Measurements from ENCODE around the gene SEZ6. TPM values are rescaled to one million over a fixed set of nuclear protein-coding genes. Genes with fewer than 3 reads are reported as not detected.
A peak's percentile ranks its signal among the peaks of the same experiment; 100 is the strongest.
"Not testable (repeated sequence)": the region's sequence is repeated elsewhere in the genome, so short reads cannot be mapped to it uniquely, and the experiment has no call there.

The SEZ6 gene
- total RNA-seq, 1 experiment from 2014 or later, result not detected

DNA sequence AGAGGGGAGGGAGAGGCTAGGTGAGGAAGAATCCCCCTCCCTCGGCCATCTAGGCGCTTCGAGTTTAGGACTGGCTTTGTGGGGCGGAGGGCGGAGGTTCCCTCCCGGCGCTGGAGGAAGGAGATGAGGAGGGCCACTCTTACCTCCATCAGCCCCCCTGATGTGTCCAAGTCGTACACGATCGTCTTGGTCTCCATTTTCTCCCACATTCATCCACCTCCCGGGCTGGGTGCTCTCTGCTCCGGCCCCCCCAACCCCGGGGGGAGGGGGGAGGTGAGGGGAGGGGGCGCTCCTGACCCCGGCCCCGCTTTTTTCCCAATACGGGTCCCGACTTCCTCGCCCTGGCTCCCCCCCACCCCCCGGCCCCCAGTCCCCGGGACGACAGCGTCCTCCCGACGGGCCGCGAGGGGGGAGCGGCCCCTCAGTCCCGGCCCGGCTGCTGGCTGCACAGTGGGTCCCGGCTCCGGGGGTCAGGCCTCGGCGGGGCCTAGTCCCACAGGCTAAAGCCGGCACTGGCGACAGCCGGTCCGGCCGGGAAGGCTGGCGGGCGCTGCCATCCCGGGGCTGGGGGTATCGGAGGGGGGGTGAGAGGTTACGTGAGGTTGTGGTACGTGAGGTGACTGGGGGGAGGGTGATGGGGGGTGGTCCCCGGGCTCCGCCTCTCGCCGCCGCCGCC lies 54.9 kb downstream of the SEZ6 start:
- DNase-seq (ENCODE audit: low read depth), result no peak
- in situ Hi-C loops (cut with HindIII; ENCODE audit: low pct_unique_long_range_greater_than_20kb, low sequenced_read_pairs), result no loop called here

DNA sequence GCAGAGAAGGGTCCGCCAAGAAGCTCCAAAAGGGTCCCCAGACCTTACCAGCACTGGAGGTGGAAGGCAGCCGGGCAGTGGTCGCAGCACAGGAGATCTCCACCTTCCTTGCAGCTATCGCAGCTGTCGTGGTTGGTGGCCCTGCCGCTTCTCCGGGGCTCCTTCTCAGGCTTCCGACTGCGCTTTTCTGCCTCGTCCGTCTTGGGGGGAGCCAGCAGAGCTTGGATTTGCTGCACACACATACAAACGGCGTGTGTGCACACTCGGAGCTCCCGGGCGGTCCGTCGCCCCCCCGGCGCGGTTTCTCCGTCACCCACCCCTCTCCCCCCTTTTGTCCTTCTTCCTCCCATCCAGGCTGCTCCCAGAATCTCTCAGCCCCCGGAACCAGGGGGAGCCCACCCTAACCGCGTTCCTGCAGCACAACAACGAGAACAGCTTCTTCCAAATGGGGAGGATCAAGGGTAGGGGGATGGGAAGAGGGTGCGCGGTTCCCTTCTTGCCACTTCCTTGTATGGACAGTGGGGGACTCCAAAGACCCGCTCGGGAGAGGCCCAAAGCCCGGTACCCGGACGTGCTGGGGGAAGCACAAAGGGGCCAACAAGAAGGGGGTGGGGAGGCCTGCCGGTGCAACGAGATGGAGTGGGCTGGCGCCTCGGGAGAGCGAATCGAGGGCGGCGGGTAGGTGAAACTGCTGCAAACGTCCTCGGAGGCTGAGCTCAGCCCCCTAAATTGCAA lies 55.6 kb downstream of the SEZ6 start:
- peak; percentile 46 for DNase-seq (ENCODE audit: low read depth)
- in situ Hi-C loops (cut with HindIII; ENCODE audit: low pct_unique_long_range_greater_than_20kb, low sequenced_read_pairs), result no loop called here

DNA sequence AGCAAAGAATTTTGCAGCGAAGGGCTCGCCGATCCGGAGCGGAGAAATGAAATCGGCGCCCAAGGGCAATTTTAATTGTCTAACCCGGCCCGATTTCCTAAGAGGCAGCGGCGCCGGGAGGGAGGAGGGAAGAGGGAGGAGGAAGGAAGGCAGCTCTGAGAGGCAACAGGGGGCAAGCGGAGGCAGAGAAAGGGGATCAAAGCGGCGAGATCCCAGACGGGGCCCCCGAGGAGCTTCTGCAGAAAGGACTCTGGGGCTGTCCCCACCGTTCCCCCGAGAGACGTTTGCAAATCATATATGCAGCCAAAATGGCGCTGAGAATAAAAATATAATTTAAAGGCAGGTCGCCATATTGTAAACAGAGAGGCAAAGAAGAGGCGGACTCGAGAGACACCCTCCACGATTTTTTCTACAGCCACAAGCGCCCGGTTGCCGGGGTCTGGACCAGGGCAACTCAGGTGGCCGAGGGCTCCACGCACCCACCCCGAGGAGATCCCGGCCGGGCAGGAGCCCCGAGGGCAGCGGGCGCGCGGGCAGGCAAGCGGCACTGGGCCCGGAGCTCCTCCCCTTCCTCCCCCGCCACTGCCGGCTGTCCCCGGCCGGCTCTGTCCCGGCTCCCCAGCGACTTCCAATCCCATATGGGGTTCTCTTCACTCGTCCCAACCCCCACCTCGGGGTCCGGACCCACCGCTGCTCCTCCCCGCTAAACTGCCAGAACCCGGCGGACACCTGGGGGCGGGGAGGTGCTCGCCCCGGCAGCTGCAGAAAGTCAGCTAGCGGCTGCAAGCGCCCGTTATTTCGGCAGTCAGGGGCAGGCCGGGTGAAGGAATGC lies 56.4 kb downstream of the SEZ6 start:
- in situ Hi-C loops (cut with HindIII; ENCODE audit: low pct_unique_long_range_greater_than_20kb, low sequenced_read_pairs), result no loop called here
- DNase-seq (ENCODE audit: low read depth), result peak; percentile 74

DNA sequence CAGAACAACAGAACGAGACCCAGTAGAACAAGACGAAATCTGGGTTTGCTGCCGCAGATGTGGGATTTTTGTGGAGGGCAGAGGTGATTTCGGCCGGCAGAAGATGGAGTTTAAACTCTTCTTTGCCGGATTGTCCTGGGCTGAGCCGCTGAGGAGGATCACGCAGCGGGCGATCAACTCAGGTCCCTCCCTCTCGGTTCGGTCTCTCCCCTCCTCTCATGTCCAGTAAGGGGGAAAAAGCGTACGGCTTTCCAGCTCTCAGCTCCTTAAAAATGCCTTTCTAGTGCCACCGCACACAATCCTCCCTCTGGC lies 57.0 kb downstream of the SEZ6 start:
- no peak for DNase-seq (ENCODE audit: low read depth)
- in situ Hi-C loops (cut with HindIII; ENCODE audit: low pct_unique_long_range_greater_than_20kb, low sequenced_read_pairs), result no loop called here

DNA sequence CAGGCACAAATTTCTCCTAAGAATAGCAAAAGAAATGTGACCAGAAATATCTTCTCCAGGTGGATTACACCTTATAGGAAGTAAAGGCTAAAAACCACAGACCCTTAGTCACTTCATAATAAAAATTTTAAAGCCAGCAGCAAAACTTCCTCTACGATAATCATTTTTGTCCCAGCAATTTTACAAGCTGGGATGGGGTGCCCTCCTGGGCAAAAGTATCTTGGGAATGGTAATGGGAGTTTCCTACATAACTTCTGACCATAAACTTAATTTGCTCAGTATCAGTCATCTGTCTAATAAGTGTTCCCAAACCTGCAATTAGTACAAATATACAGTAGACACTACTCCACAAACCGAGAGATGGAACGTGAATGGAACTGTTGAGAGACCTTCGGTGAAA lies 57.5 kb downstream of the SEZ6 start:
- DNase-seq (ENCODE audit: low read depth), result no peak
- in situ Hi-C loops (cut with HindIII; ENCODE audit: low pct_unique_long_range_greater_than_20kb, low sequenced_read_pairs), result no loop called here

DNA sequence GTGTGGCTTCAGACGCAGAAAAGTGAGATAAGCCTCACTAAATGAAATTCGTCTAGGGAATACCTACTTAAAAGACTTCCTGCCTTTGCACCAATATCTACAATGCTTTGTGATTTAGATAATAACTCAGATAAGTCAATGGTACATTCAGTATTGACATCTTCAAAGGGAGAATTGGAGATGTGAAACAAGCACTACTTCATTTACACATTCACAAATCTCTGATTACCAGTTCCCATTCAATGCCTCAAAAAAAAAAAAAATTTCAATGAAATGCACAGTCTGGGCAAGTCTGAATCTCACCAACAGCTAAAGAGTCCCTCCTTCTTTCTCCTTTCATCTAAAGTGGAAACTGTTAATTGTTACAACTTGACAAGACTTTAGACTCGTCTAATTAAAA lies 58.2 kb downstream of the SEZ6 start:
- no peak for DNase-seq (ENCODE audit: low read depth)
- in situ Hi-C loops (cut with HindIII; ENCODE audit: low pct_unique_long_range_greater_than_20kb, low sequenced_read_pairs), result no loop called here

DNA sequence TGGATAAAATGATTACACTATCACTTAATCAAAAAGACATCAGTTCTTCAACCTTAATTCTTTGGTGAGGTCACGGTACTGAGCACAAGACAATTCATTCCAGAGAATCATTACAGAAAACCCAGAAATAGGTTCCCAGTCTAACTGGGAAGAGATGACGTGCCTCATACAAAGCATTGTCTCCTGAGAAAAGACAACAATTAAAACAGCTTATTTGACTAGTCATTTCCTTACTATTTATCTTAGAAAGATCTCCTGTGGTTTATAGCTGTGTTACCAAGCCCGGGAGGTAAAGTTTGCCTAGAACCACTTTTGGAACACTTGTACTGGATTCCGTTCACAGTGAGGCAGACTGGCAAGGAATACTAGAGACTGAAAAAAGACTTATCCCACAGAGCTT lies 59.6 kb downstream of the SEZ6 start:
- DNase-seq (ENCODE audit: low read depth), result peak; percentile 16
- in situ Hi-C loops (cut with HindIII; ENCODE audit: low pct_unique_long_range_greater_than_20kb, low sequenced_read_pairs), result no loop called here

DNA sequence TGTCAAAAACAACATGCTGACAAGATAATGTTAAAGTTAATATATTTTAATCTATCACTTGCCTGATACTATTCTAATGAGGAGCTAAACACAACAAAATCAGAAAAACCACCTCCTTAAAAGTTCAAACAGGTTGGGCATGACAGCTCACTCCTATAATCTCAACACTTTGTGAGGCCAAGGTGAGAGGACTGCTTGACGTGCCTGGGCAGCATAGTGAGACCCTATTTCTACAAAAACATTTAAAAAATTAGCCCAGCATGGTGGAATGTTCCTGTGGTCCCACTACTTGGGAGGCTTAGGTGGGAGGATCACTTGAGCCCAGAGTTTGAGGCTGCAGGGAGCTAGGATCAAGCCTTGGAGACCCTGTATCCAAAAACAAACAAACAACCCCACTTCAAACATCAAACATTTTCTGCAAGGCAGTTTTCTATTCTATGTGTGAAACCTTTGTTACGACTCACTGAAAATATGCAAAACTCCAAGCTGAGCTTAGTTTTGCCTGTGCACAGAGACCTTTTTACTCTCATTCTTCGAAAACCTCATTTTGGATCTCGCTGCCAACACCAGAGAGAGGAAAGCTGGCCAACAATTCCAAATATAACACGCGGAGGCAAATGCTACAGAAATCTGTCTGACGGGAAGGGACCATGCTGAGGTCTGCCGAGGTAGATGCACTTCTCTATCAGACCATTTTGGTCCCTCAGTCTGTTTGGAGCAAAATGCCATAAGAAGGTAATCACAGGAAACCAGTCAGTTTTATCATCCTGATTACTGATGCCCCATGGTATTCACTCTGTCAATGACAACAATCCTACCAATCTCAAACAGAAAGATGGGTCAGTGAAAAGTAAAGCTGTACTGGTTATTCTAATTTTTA lies 60.7 kb downstream of the SEZ6 start:
- in situ Hi-C loops (cut with HindIII; ENCODE audit: low pct_unique_long_range_greater_than_20kb, low sequenced_read_pairs), result no loop called here
- no peak for DNase-seq (ENCODE audit: low read depth)

DNA sequence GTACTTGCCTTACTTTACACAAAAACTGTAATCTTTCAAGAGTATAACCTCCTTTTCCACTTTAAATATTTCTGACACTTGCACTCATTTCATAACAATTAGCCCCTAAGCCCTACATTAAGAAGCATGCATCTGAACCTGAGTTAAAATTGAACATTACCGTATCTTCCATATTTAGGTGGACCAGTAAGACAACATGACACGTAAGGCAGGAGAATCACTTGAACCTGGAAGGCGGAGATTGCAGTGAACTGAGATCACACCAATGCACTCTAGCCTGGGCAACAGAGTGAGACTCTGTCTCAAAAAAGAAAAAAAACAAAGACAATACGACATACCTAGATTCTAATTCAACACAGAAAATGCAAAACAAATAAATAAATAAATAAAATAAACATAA lies 61.5 kb downstream of the SEZ6 start:
- no peak for DNase-seq (ENCODE audit: low read depth)
- in situ Hi-C loops (cut with HindIII; ENCODE audit: low pct_unique_long_range_greater_than_20kb, low sequenced_read_pairs), result no loop called here

DNA sequence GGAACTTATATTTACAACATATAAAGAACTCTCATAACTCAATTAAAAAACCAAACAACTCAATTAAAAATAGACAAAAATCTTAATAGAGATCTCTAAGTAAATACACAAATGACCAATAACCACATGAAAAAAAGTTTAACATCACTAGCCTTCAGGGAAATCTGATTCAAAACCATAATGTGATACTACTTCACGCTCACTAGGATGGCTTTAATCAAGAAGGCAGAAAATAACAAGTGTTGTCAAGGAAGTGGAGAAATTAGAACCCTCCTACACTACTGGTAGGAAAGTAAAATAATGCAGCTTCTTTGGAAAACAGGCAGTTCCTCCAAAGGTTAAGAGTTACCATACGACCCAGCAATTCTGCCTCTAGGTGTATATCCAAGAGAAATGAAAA lies 62.9 kb downstream of the SEZ6 start:
- DNase-seq (ENCODE audit: low read depth), result no peak
- in situ Hi-C loops (cut with HindIII; ENCODE audit: low pct_unique_long_range_greater_than_20kb, low sequenced_read_pairs), result no loop called here

DNA sequence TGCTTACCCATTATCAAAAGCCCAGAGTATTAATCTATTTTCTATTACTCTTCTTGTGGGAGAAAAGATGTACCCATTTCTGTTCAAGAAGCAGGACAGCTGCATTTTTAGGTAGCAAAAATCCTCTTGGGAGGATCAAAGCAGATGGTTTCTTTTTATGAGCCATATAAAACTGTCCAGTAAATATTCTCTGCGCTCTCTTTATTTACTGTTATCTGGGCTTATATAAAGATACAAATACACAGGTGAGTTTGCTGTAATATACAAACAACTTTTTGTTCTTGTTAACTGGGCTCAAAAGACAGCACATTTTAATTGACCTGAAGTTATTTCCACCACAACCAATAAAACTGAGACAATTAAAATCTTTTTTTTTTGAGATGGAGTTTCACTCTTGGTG lies 64.6 kb downstream of the SEZ6 start:
- in situ Hi-C loops (cut with HindIII; ENCODE audit: low pct_unique_long_range_greater_than_20kb, low sequenced_read_pairs), result no loop called here

DNA sequence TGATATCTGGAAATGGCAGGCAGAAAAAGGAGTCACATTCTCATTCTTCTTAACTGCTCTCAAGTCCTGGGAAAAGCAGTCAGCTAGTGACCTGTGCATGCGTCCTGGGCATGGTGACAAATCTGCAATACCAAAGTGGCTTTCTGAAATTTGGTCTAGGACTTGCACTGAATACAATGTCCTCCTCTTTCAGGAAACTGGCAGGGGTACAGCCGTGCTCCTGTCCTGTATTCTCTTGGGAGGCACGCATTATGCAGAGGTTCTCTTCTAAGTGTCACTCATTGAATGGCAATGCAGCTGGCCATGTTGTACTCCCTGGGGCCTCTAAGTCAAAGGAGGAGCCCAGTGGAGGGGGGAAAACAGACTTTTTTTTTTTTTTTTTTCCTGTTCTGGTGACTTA lies 65.2 kb downstream of the SEZ6 start:
- DNase-seq (ENCODE audit: low read depth), result no peak
- in situ Hi-C loops (cut with HindIII; ENCODE audit: low pct_unique_long_range_greater_than_20kb, low sequenced_read_pairs), result no loop called here

More for the DNA sequence above, 64.6 kb downstream of the SEZ6 start:
- no peak for DNase-seq (ENCODE audit: low read depth)

DNA sequence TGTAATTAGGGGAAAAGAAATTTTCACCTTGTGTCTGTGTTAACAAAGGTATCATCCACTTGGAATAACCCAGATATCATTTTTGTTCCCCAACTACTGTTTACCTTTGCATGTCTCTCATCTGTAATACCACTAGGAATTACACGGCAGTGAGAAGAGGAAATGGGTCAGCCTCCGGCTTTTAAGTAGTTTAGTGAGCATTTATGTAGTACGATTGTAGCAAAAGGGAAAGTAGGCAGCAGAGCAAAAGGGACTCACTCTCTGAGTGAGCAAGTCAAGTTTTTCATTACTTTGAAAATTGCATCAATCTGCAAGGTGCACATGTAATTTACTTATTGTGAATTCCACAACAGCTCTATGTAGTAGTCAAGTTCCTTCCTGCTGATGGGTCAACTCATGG lies 65.7 kb downstream of the SEZ6 start:
- DNase-seq (ENCODE audit: low read depth), result no peak
- in situ Hi-C loops (cut with HindIII; ENCODE audit: low pct_unique_long_range_greater_than_20kb, low sequenced_read_pairs), result no loop called here

DNA sequence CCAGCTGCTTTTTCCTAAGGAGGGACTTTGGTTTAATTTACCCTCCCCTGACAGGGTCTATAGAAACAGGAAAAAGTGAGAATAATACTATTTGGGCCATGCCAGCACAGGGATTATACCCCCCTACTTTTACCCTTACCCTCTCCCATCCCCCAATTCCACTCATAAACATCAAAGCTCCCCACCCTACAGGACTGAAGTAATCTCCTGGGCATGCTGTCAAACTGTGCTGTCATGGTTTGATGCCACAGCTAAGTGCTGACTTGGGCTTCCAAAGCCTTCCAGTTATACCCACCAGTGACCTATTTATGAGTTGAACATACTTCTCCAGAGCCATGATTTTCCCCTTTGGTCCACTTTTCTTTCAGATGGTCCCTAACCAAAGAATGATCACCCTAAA lies 67.3 kb downstream of the SEZ6 start:
- no peak for DNase-seq (ENCODE audit: low read depth)
- in situ Hi-C loops (cut with HindIII; ENCODE audit: low pct_unique_long_range_greater_than_20kb, low sequenced_read_pairs), result no loop called here

DNA sequence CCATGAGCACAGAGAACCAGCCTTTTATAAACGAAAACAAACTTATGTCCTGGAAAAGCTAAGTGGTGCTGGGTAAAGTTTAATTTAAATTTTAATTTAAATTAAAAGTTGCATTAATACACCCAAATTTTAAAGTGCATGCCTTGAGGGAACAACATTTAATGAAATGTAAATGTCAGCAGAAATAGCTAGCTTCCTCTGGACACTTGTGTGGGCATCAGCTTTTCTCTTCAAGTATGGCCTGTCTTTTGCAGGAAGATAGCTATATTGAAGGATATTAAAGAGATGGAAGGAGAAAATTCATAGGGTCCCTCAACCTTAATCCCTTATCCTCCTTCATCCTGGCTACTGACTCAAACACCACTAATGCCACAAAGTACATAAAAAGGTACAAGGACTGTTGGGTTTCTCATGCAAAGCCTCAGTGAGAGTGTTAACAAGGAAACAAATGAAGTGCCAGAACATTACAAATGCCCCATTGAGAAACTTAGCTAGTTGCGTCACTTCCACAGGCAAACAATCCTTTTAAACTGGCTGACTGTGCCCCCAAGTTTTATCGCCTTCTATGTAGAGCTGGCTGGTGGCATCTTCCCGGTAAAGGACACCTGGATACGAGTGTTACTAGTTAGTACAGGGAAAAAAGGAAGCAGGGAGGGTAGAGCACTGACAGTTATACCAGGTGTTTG lies 68.6 kb downstream of the SEZ6 start:
- in situ Hi-C loops (cut with HindIII; ENCODE audit: low pct_unique_long_range_greater_than_20kb, low sequenced_read_pairs), result no loop called here
- no peak for DNase-seq (ENCODE audit: low read depth)

DNA sequence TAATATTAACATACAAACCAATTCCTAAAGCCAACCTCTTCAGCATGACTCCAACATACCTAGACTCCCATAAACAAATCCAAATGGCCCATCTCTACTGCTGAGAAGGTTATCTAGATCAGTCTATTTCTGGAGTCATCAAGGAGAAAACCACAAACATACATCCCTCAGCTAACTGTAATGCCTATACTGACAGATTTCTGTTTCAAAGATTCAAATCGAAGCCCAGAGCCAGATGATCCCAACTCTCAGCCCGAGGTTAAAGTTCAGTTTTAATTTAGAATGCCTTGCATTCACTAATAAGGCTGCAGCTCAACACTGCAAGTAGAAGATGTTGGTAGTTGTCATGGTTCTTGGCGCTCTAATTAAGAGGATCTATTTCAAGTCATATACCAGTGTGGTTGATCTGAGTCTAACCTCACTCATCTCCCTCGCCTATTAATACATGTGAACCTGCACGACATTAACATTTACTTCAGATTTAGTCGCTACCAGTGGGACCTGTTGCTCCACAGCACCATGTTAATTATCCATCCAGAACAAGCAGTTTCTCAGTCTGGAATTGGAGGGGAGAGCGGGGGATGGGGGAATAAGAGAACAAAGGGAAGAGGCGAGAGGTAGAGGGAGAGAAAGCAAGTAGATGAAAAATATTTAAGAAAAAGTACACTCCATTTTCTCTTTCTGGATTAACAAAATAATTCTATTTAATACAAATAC lies 69.9 kb downstream of the SEZ6 start:
- DNase-seq (ENCODE audit: low read depth), result no peak
- in situ Hi-C loops (cut with HindIII; ENCODE audit: low pct_unique_long_range_greater_than_20kb, low sequenced_read_pairs), result no loop called here

DNA sequence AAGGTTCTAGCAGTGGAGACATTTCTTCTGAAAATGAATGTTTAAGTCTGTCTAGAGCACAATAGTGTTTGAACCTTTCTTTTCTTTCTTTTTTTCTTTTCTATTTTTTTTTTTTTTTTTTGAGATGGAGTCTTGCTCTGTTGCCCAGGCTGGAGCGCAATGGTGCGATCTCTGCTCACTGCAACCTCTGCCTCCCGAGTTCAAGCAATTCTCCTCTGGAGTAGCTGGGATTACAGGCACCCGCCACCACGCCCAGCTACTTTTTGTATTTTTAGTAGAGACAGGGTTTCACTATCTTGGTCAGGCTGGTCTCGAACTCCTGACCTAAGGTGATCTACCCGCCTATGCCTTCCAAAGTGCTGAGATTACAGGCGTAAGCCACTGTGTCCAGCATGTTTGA lies 71.3 kb downstream of the SEZ6 start:
- DNase-seq (ENCODE audit: low read depth); in situ Hi-C loops (cut with HindIII; ENCODE audit: low pct_unique_long_range_greater_than_20kb, low sequenced_read_pairs): not testable (repeated sequence)

Data from Caki2 (cell line).